ENCODE measurements around the gene MSANTD7. TPM values are rescaled to one million over a fixed set of nuclear protein-coding genes. Genes with fewer than 3 reads are reported as not detected.
A peak's percentile ranks its signal among the peaks of the same experiment; 100 is the strongest.

MSANTD7 gene
- total and polyA plus RNA-seq, 9 of the 15 experiments (the other 6 are each of a cell fraction or from before 2014, with no cell fraction given): 5.2 to 27.3 (median 23.6) TPM

DNA sequence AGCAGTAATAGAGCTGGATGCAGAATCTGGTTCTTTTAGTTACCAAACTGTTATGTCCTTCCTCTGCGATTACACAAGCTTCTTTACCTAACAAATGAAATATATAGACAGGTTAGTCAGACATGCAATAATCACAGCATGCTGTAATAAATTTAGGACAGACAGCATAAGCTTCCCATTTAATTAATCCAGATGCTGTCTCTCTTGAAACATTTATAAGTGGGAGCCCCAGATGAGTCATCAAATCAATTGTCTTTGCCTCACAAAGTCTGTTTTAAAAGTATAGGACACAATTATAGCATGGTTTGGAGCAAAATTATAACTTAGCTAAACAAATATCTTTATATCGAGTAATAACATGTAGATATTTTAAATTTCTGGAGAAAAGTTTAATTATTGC is 1.9 kb upstream of the MSANTD7 start:
- DNase-seq (ENCODE audit: extremely low read depth in 1 of 4, low spot score in 3 of 4) (no peak), FAIRE-seq (no peak), ATAC-seq (no peak)
- POLR2A ChIA-PET: interaction anchor here (1.2 kb wide), 1 partner anchor 274 kb away, joined by 4 read pairs; no protein-coding TSS in a partner anchor
- H3K9me1 ChIP-seq (ENCODE audit: control insufficient read depth, insufficient read depth, low read length): no peaks in the 10 kb centered on the region
- peaks cover 3 to 13% of the 10 kb centered on the region in 2 experiments; a peak in 2 of 5 replicates for H3K4me1 ChIP-seq (replicated peaks in 1 of 2; ENCODE audit: control insufficient read depth in 2 of 2, insufficient read depth in 2 of 2, low read length in 2 of 2)
- H3K9ac ChIP-seq (ENCODE audit: insufficient read depth in 1 of 2, low read depth in 2 of 2, low read length in 2 of 2): no peak overlapping the region
- no peaks in the 10 kb centered on the region for H3K27me3 ChIP-seq (ENCODE audit: control insufficient read depth in 2 of 2, insufficient read depth in 2 of 2, low read length in 2 of 2)
- 0 out of 2 replicates have a peak, but pooled peaks cover 4% of the 10 kb centered on the region for H4K20me1 ChIP-seq (replicated peaks; ENCODE audit: control insufficient read depth, insufficient read depth, low read length)
- peaks cover 19% of the 10 kb centered on the region for H3K36me3 ChIP-seq (ENCODE audit: control insufficient read depth, insufficient read depth, low read length)
- no TSS peak for BruUV-seq (replicated peaks)
- H3K79me2 ChIP-seq (ENCODE audit: control insufficient read depth, insufficient read depth, low read length): peaks cover 44% of the 10 kb centered on the region
- H3K4me3 ChIP-seq: no peak overlapping the region
- H3K4me2 ChIP-seq (ENCODE audit: insufficient read depth, low read length): no peak overlapping the region
- WGBS (ENCODE audit: insufficient coverage, low coverage, missing lambda C conversion rate): 86% methylated on average over 2 of the region's 2 CpGs
- H3K9me3 ChIP-seq (replicated peaks; ENCODE audit: control insufficient read depth, insufficient read depth, low read depth, low read length): no peaks in the 10 kb centered on the region
- CTCF ChIA-PET (ENCODE audit: low intra/inter-chr PET ratio): no interaction called here
- H3K27ac ChIP-seq (ENCODE audit: extremely low read depth, low read depth, low read length): no peak overlapping the region
- in situ Hi-C loops (cut with MboI) (no loop called here), intact Hi-C loops (cut with micrococcal nuclease) (loop anchor here (5.0 kb wide), 2 partner anchors 41 to 116 kb away; partner anchors contain the start of genes DCLRE1C and SUV39H2)
- no peak overlapping the region for H2AFZ ChIP-seq (ENCODE audit: low read depth, low read length)
- TF ChIP-seq, protein P1, sequence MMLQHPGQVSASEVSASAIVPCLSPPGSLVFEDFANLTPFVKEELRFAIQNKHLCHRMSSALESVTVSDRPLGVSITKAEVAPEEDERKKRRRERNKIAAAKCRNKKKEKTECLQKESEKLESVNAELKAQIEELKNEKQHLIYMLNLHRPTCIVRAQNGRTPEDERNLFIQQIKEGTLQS (IDR thresholded peaks at IDR 0.05): 0 out of 2 replicates have a peak, but pooled peaks have one; percentile 15
- TF ChIP-seq, protein P1 (CRISPR knock-in tag; conservative IDR thresholded peaks at IDR 0.05): no peak
- TF ChIP-seq, protein P2, sequence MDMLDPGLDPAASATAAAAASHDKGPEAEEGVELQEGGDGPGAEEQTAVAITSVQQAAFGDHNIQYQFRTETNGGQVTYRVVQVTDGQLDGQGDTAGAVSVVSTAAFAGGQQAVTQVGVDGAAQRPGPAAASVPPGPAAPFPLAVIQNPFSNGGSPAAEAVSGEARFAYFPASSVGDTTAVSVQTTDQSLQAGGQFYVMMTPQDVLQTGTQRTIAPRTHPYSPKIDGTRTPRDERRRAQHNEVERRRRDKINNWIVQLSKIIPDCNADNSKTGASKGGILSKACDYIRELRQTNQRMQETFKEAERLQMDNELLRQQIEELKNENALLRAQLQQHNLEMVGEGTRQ (CRISPR knock-in tag; IDR thresholded peaks at IDR 0.05): no peak

Data from K562 (cell line).